HG02840 (cell line): ENCODE data around the gene ZNF345.

Source experiments
- ATAC-seq: cut with Tn5 transposase; IDR thresholded peaks from one replicate; pipeline ENCODE4 v1.9.1; 2021; ENCODE audit warnings: mild to moderate bottlenecking, moderate library complexity, moderate number of reproducible peaks; ENCODE audit not compliant: unreplicated experiment, low FRiP score

ZNF345 gene

GRCh38 chr19:36850559-36851442 is at the start of gene ZNF345:
Gene ZNF345, plus strand, starts transcription at chr19:36850876. Its CDS starts 25,955 bp downstream, at chr19:36876831.
- peak; percentile 87 for ATAC-seq

DNA sequence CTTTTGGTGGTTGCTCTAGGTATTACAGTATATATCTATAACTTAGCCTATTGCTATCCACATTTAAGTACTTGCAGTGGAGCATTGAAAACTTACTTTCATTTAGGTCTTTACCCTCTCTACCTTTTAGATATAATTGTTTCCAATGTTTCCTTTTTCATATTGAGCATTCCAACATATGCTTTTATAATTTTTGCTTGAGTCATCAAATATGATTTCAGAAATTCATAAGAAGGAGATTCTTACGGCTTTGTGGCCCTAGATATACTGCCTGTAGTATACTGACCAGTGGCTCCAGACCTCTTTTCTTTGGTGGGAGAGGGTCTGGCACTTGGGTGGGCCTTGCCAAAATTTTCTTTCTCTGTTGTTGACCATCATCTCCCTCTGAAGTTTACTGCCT is 45.3 kb upstream of the ZNF345 start:
- no peak for ATAC-seq

DNA sequence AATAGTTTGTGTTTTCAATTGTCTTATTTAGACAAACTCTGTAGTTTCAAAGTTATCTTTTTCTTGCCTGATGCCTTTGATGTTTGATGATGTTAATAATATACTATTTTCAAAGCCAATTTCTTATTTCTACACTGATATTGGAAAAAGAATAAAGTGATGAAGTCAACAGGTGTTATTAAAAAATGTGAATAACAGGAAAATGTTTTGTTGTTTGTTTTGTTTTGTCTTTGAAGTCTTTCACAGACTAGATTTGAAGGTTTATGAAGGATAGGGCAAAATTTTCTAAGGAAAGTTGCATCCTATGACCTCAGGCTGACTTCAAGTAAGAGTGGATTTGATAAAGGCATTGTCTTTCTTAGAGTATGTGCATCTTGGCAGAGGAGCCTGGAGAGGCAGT is 43.6 kb upstream of the ZNF345 start:
- no peak for ATAC-seq

- ATAC-seq, result no peak
Observed at GRCh38 chr19:36819130-36819630, 31.5 kb upstream of the ZNF345 start.

GRCh38 chr19:36821758-36822157 is 28.9 kb upstream of the ZNF345 start:
- no peak for ATAC-seq

DNA sequence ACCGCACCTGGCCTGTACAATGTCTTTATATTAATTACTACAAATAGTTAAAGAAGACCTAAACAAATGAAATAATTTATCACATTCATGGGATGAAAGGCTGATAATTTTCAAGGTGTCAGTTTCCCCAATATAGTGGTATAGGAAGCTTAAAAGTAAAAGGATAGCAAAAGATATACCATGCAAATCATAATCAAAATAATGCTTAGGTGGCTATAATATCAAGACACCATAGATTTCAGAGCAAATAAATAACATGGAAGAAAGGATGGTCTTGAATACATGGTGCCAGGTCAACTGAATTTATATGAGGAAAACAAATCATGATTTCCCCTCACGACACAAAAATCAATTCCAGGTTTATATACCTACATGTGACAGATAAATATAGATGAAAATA is 17.2 kb upstream of the ZNF345 start:
- ATAC-seq, result no peak

DNA sequence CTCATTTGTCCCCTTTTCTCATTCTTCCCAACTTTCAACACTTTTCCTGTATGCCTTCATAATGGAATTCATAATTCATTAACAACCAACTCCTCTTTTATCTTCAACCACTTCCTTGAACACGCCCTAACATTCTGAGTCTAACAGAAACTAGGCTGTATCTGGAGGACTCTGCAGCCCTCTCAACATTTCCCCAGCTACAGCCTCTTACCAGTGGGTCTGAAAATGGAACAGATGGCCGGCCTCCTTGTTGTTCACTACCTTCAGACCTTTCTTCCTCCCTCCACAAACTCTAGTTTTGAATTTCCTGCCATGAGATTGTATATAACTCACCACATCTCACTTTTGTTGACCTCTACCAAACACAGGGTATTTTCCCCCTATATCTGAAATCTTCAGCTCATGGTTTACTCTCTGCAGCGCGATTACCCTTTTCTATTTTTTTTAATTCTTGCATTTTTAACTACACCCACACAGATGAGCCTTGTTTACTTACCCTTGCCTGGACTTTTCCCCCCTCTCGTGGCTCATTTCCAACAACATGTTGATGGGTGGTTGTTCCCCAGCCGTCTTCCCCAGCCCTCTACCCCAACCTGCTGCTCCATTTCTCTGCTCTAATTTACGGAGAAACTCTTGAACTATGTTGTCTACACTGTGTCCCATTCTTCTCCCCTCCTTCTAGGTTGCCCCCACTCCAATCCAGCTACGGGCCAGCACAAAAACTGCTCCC is 13.3 kb upstream of the ZNF345 start:
- ATAC-seq, result no peak

GRCh38 chr19:36837906-36838783 is 12.5 kb upstream of the ZNF345 start, which contains the start of gene ZNF790:
Gene ZNF790, minus strand, starts transcription at chr19:36838387. Its CDS starts 12,768 bp downstream, at chr19:36825619.
- ATAC-seq, result peak; percentile 91

- ATAC-seq, result no peak
Observed at GRCh38 chr19:36838784-36839324, 11.8 kb upstream of the ZNF345 start.

DNA sequence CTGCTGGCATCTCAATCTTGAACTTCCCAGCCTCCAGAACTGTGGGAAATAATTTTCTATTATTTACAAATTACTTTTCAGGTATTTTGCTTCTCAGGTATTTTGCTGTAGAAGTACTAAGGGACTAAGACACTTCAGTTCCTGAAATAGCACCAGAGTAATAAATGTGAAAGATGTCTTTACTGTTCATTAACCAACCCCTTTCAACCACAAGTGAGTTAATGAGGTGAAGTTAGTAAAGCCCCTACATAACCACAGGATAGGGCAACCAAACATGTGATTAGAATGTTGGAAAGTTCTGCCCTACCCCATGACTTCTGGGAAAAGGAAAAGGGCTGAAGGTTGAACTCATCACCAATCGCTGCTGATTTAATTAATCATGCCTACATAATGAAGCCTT is 2.7 kb upstream of the ZNF345 start:
- no peak for ATAC-seq

- ATAC-seq, result peak; percentile 63
Observed at GRCh38 chr19:36849701-36850558, 746 bp upstream of the ZNF345 start.

- no peak for ATAC-seq
Observed at GRCh38 chr19:36851898-36852297, 1.2 kb downstream of the ZNF345 start.

GRCh38 chr19:36876993-36877938 is 26.6 kb downstream of the ZNF345 start:
- ATAC-seq, result no peak

- no peak for ATAC-seq
Observed at GRCh38 chr19:36891768-36892357, 41.2 kb downstream of the ZNF345 start.

DNA sequence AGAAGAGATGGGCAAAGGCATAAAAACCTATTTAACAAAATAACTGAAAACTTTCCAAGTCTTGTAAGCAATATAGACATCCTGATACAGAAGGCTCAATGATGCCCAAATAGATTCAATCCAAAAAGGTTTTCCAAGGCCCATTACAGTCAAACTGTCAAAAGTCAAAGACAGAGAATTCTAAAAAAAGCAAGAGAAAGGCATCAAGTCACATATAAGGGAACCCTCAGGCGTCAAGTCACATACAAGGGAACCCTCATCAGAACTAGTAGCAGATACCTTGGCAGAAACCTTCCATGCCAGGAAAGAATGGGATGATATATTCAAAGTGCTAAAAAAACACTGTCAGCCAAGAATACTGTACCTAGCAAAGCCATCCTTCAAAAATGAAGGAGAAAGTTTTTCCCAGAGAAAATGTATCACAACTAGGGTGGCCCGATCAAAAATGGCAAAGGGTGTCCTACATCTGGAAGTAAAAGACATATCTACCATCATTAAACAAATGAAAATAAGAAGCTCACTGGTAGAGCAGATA is 44.2 kb downstream of the ZNF345 start:
- no peak for ATAC-seq

DNA sequence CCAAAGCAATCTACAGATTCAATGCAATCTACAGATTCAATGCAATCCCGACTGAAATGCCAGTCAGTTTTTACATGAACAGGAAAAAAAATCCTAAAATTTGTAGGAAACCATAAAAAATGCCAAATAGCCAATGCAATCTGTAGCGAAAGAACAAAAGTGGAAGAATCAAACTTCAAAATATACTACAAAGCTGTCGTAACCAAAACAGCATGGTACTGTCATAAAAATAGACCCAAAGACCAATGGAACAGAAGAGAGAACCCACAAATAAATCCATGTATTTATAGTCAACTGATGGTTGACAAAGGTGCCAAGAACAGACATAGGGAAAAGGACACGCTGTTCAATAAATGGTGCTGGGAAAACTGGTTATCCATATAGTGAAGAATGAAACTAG is 47.7 kb downstream of the ZNF345 start:
- ATAC-seq, result no peak
